Measurements from ENCODE around the gene CYP4F8. TPM values are rescaled to one million over a fixed set of nuclear protein-coding genes. Genes with fewer than 3 reads are reported as not detected.

The CYP4F8 gene
- total and polyA plus RNA-seq, 2 of the 8 experiments (the other 6 are each of a cell fraction or from before 2014, with no cell fraction given) = not detected

DNA sequence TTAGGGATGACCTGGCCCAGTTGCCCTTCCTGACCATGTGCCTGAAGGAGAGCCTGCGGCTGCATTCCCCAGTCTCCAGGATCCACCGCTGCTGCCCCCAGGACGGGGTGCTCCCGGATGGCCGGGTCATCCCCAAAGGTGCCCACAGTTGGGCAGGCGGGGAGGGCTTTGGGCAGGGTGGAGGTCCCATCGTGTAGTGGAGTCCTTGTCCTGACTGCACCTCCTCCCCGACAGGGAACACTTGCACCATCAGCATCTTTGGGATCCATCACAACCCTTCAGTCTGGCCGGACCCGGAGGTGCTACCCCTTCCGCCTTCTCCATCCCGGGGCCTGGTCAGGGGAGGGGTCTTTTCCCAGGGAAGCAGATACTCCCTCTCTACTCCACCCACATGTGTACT is 31.7 kb upstream of the CYP4F8 start:
- Histone ChIP-seq H4K8ac (ENCODE audit: extremely low read depth, insufficient read depth, low read length) (no peak overlapping the region; the same call in 1 of the 2 replicates), H2BK120ac (replicated peaks; ENCODE audit: low read depth, low read length) (no peak overlapping the region), H3K4ac (replicated peaks; ENCODE audit: insufficient read length, low read depth, low read length) (no peak overlapping the region), H4K5ac (ENCODE audit: insufficient read length, low read depth, low read length) (no peak overlapping the region), H2BK20ac (ENCODE audit: low read length) (no peak overlapping the region), H3K79me1 (ENCODE audit: low read depth, low read length) (no peaks in the 10 kb centered on the region), H3K4me1 (replicated peaks in 1 of 4; ENCODE audit: control insufficient read depth in 3 of 4, insufficient read depth in 4 of 4, low read length in 3 of 4) (no peaks in the 10 kb centered on the region), H3K79me2 (ENCODE audit: control insufficient read depth in 1 of 2, insufficient read depth in 2 of 2, low read length in 2 of 2) (no peaks in the 10 kb centered on the region), H3K36me3 (ENCODE audit: control insufficient read depth in 2 of 4, insufficient read depth in 4 of 4, low read length in 3 of 4) (no peaks in the 10 kb centered on the region), H3K56ac (replicated peaks; ENCODE audit: insufficient read length, low read depth, low read length) (no peak overlapping the region), H3K9ac (replicated peaks in 1 of 4; ENCODE audit: extremely low read depth in 1 of 4, low read depth in 3 of 4, low read length in 3 of 4) (no peak overlapping the region), H3K23ac (ENCODE audit: insufficient read length) (no peak overlapping the region), H2AFZ (ENCODE audit: low read length) (no peak overlapping the region), H2AK5ac (ENCODE audit: low read depth, low read length) (no peak overlapping the region), H3K14ac (ENCODE audit: insufficient read length) (no peak overlapping the region), H2BK12ac (ENCODE audit: low read depth, low read length) (no peak overlapping the region), H4K91ac (replicated peaks; ENCODE audit: insufficient read length, low read length) (no peak overlapping the region), H3K4me2 (ENCODE audit: insufficient read depth in 1 of 2, low read depth in 2 of 2, low read length in 2 of 2) (no peak overlapping the region), H3K23me2 (ENCODE audit: low read depth, low read length) (no peaks in the 10 kb centered on the region), H4K20me1 (replicated peaks in 1 of 2; ENCODE audit: control insufficient read depth in 1 of 2, insufficient read depth in 2 of 2, low read length in 2 of 2) (no peaks in the 10 kb centered on the region), H3K4me3 (ENCODE audit: extremely low read depth in 1 of 4, insufficient read depth in 2 of 4, low read depth in 3 of 4, low read length in 4 of 4) (no peak overlapping the region), H3K18ac (ENCODE audit: extremely low read depth, low read length) (no peak overlapping the region), H2BK15ac (ENCODE audit: low read length) (no peak overlapping the region), H3K9me3 (ENCODE audit: insufficient read depth in 2 of 2, low read depth in 1 of 2, low read length in 1 of 2) (peaks cover 8 to 44% of the 10 kb centered on the region in 2 experiments; a peak in 3 of 4 replicates), H2BK5ac (ENCODE audit: low read depth, low read length) (no peak overlapping the region), H3K27ac (ENCODE audit: low read depth, low read length) (no peak overlapping the region), H3K27me3 (replicated peaks in 1 of 4; ENCODE audit: control insufficient read depth in 3 of 4, extremely low read depth in 1 of 4, insufficient read depth in 3 of 4, low read length in 3 of 4) (no peaks in the 10 kb centered on the region)
- WGBS, 2 experiments (ENCODE audit: extremely low coverage in 1 of 2, insufficient coverage in 1 of 2, insufficient read length in 1 of 2, insufficient replicate concordance in 2 of 2, low coverage in 1 of 2, low lambda C conversion rate in 2 of 2, missing lambda C conversion rate in 1 of 2) = 78% methylated on average over 12 of the region's 12 CpGs; no CpG with 5 or more reads in 1 of the 2 experiments
- no peak for TF ChIP-seq EZH2 (IDR thresholded peaks at IDR 0.05; ENCODE audit: low read depth, low read length, severe bottlenecking)
- no peak for TF ChIP-seq POLR2AphosphoS5 (IDR thresholded peaks at IDR 0.05; ENCODE audit: low read depth, low read length)
- no peak for TF ChIP-seq SP1 (IDR thresholded peaks at IDR 0.05; ENCODE audit: low read depth, low read length)
- TF ChIP-seq, protein P1, sequence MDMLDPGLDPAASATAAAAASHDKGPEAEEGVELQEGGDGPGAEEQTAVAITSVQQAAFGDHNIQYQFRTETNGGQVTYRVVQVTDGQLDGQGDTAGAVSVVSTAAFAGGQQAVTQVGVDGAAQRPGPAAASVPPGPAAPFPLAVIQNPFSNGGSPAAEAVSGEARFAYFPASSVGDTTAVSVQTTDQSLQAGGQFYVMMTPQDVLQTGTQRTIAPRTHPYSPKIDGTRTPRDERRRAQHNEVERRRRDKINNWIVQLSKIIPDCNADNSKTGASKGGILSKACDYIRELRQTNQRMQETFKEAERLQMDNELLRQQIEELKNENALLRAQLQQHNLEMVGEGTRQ (IDR thresholded peaks at IDR 0.05; ENCODE audit: low read length) = no peak
- TF ChIP-seq CEBPB (IDR thresholded peaks at IDR 0.05; ENCODE audit: low read depth, low read length) = no peak
- TF ChIP-seq SAP30 (IDR thresholded peaks at IDR 0.05; ENCODE audit: insufficient read depth, insufficient replicate concordance, low read length) = no peak
- TF ChIP-seq NRF1 (IDR thresholded peaks at IDR 0.05; ENCODE audit: low read depth, low read length) = no peak
- no peak for TF ChIP-seq TCF12 (IDR thresholded peaks at IDR 0.05; ENCODE audit: low read depth, low read length)
- no peak for TF ChIP-seq RBBP5 (IDR thresholded peaks at IDR 0.05; ENCODE audit: borderline replicate concordance, low read depth, low read length)
- FAIRE-seq = no peak
- ChIA-PET POLR2A (ENCODE audit: partially characterized antibody) (no interaction called here), CTCF (ENCODE audit: partially characterized antibody) (no interaction called here)
- DNase-seq (ENCODE audit: low read depth in 1 of 2, low spot score in 2 of 2) = no peak
